ENCODE measurements around the gene TUBB6. TPM values are rescaled to one million over a fixed set of nuclear protein-coding genes. Genes with fewer than 3 reads are reported as not detected.
A peak's percentile ranks its signal among the peaks of the same experiment; 100 is the strongest.

Gene TUBB6
- total and polyA plus RNA-seq, 3 donors from 2014 or later, result 47.0 to 84.5 (median 65.1) TPM

- Histone ChIP-seq H3K27ac (no peak overlapping the region), H3K36me3 (ENCODE audit: low read depth, missing control alignments) (no peaks in the 10 kb centered on the region), H3K4me3 (no peak overlapping the region), H3K9me3 (no peaks in the 10 kb centered on the region), H3K4me1 (no peaks in the 10 kb centered on the region), H3K27me3 (no peaks in the 10 kb centered on the region)
- DNase-seq, result no peak
- 95% methylated on average over 16 to 18 of the region's 18 CpGs for WGBS, 2 donors
- intact Hi-C loops (cut with DNase I; ENCODE audit: low total_unique reads), result no loop called here
- TF ChIP-seq POLR2A (IDR thresholded peaks at IDR 0.05) (no peak), CTCF (IDR thresholded peaks at IDR 0.05) (no peak)
Observed at GRCh38 chr18:12295389-12296086, 12.5 kb upstream of the TUBB6 start.

- peak; percentile 2 for DNase-seq
- intact Hi-C loops (cut with DNase I; ENCODE audit: low total_unique reads), result no loop called here
- 95% methylated on average over 3 of the region's 3 CpGs for WGBS, 2 donors
Observed at GRCh38 chr18:12296087-12296403, 12.0 kb upstream of the TUBB6 start.

GRCh38 chr18:12296457-12296856 lies 11.6 kb upstream of the TUBB6 start:
- DNase-seq, result no peak
- no peaks in the 10 kb centered on the region for H3K27me3 ChIP-seq
- no peaks in the 10 kb centered on the region for H3K4me1 ChIP-seq
- TF ChIP-seq POLR2A (IDR thresholded peaks at IDR 0.05) (no peak), CTCF (IDR thresholded peaks at IDR 0.05) (no peak)
- intact Hi-C loops (cut with DNase I; ENCODE audit: low total_unique reads), result no loop called here
- no peaks in the 10 kb centered on the region for H3K36me3 ChIP-seq (ENCODE audit: low read depth, missing control alignments)
- no peaks in the 10 kb centered on the region for H3K9me3 ChIP-seq
- H3K27ac ChIP-seq, result no peak overlapping the region
- WGBS, 2 donors, result 83 to 88% methylated on average over 1 of the region's 1 CpG
- H3K4me3 ChIP-seq, result no peak overlapping the region

More at GRCh38 chr18:12296087-12296403, 12.0 kb upstream of the TUBB6 start:
- no peaks in the 10 kb centered on the region for H3K27me3 ChIP-seq
- TF ChIP-seq CTCF (IDR thresholded peaks at IDR 0.05) (no peak), POLR2A (IDR thresholded peaks at IDR 0.05) (no peak)
- no peak overlapping the region for H3K27ac ChIP-seq
- no peaks in the 10 kb centered on the region for H3K36me3 ChIP-seq (ENCODE audit: low read depth, missing control alignments)
- H3K4me3 ChIP-seq, result no peak overlapping the region
- no peaks in the 10 kb centered on the region for H3K9me3 ChIP-seq
- H3K4me1 ChIP-seq, result no peaks in the 10 kb centered on the region

GRCh38 chr18:12299862-12300261 lies 8.2 kb upstream of the TUBB6 start:
- H3K4me3 ChIP-seq, result no peak overlapping the region
- no peaks in the 10 kb centered on the region for H3K36me3 ChIP-seq (ENCODE audit: low read depth, missing control alignments)
- H3K27me3 ChIP-seq, result no peaks in the 10 kb centered on the region
- no peak for DNase-seq
- no peak for TF ChIP-seq CTCF (IDR thresholded peaks at IDR 0.05)
- TF ChIP-seq POLR2A (IDR thresholded peaks at IDR 0.05), result no peak
- H3K4me1 ChIP-seq, result no peaks in the 10 kb centered on the region
- no peaks in the 10 kb centered on the region for H3K9me3 ChIP-seq
- intact Hi-C loops (cut with DNase I; ENCODE audit: low total_unique reads), result no loop called here
- no peak overlapping the region for H3K27ac ChIP-seq
- WGBS, 2 donors, result 86 to 88% methylated on average over 2 of the region's 2 CpGs
